ENCODE results near the gene GALNT3. TPM values are rescaled to one million over a fixed set of nuclear protein-coding genes. Genes with fewer than 3 reads are reported as not detected.

The GALNT3 gene
- total RNA-seq, 1 experiment from 2014 or later, result 18.5 TPM

DNA sequence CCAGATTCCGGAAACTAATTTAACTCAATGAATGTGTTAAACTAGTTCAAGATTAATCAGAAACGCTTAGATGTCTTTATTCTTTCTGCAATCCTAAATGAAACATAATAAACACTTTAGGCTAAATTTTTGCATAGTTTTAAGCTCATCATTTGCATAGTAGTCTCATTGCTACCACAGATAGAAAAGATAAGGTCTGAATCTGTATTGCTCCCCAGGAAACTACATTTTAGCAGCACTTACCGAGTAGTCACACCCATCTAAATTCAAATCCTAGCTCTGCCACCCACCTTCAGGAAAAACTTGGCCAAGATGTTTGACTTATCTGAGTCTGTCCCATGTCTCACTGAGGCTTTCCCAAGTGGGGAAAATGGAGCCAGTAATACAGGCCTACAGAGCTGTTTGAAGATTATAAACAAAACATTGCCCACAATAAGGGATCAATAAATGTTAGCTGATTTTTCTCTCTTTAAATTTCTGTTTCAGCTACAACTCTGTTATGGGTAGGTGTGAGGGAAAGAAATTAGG is 87.0 kb downstream of the GALNT3 start:
- peaks cover 3% of the 10 kb centered on the region; the same call in 1 of the 2 replicates for H3K4me1 ChIP-seq (ENCODE audit: insufficient read depth, low read length)
- H3K14ac ChIP-seq (ENCODE audit: insufficient read depth, low read length), result no peak overlapping the region
- H4K91ac ChIP-seq (ENCODE audit: insufficient read length, low read depth, low read length), result no peak overlapping the region
- peaks cover 0 to 13% of the 10 kb centered on the region in 2 experiments; a peak in 4 of 5 replicates for H3K9me3 Mint-ChIP-seq
- peaks cover 7 to 22% (median 13%) of the 10 kb centered on the region in 3 experiments for H3K36me3 Mint-ChIP-seq (ENCODE audit: insufficient read depth in 1 of 3, low read depth in 3 of 3)
- no peak overlapping the region for H2AFZ ChIP-seq (ENCODE audit: low read length)
- H3K79me2 ChIP-seq (ENCODE audit: insufficient read depth, low read length), result no peaks in the 10 kb centered on the region
- no peak overlapping the region for H2BK15ac ChIP-seq (ENCODE audit: low read depth, low read length)
- no peak overlapping the region for H2BK20ac ChIP-seq (ENCODE audit: low read depth, low read length, poor library complexity, severe bottlenecking)
- H4K20me1 ChIP-seq (ENCODE audit: control insufficient read depth, insufficient read depth, insufficient read length), result no peaks in the 10 kb centered on the region
- H3K27ac Mint-ChIP-seq, result peak overlapping the region; percentile 98
- TF ChIP-seq, protein P1, sequence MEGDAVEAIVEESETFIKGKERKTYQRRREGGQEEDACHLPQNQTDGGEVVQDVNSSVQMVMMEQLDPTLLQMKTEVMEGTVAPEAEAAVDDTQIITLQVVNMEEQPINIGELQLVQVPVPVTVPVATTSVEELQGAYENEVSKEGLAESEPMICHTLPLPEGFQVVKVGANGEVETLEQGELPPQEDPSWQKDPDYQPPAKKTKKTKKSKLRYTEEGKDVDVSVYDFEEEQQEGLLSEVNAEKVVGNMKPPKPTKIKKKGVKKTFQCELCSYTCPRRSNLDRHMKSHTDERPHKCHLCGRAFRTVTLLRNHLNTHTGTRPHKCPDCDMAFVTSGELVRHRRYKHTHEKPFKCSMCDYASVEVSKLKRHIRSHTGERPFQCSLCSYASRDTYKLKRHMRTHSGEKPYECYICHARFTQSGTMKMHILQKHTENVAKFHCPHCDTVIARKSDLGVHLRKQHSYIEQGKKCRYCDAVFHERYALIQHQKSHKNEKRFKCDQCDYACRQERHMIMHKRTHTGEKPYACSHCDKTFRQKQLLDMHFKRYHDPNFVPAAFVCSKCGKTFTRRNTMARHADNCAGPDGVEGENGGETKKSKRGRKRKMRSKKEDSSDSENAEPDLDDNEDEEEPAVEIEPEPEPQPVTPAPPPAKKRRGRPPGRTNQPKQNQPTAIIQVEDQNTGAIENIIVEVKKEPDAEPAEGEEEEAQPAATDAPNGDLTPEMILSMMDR (conservative IDR thresholded peaks at IDR 0.05), result no peak
- no peak overlapping the region for H3T11ph ChIP-seq (ENCODE audit: low read length)
- peak overlapping the region; percentile 31 for H3K9ac ChIP-seq (ENCODE audit: extremely low read depth, insufficient read length, low read length)
- no peaks in the 10 kb centered on the region for H3K79me1 ChIP-seq (ENCODE audit: insufficient read depth, low read depth, low read length, poor library complexity, severe bottlenecking)
- peak overlapping the region; percentile 70 for H2BK5ac ChIP-seq (ENCODE audit: insufficient read length, low read length)
- peak overlapping the region; percentile 87 for H2BK12ac ChIP-seq (ENCODE audit: insufficient read length, low read depth, low read length)
- no peak overlapping the region for H3K4ac ChIP-seq (ENCODE audit: low read depth, low read length)
- peaks cover 24 to 38% of the 10 kb centered on the region in 2 experiments for H3K4me1 Mint-ChIP-seq
- DNase-seq, result no peak
- WGBS (ENCODE audit: extremely low coverage, insufficient read length, low lambda C conversion rate), result no CpG with 5 or more reads among the region's 3 CpGs
- H3K4me3 Mint-ChIP-seq, result peak overlapping the region in 1 of 2 experiments; percentile 26; a peak in 1 of 5 replicates
- peak overlapping the region; percentile 83 for H2AK5ac ChIP-seq (ENCODE audit: insufficient read length, low read length)
- H3K9me3 ChIP-seq (ENCODE audit: control insufficient read depth, low read depth, low read length), result no peaks in the 10 kb centered on the region
- H3K23me2 ChIP-seq (ENCODE audit: insufficient read length, low read depth, low read length, poor library complexity, severe bottlenecking), result no peaks in the 10 kb centered on the region
- H4K8ac ChIP-seq (replicated peaks; ENCODE audit: insufficient read length, low read depth, low read length), result no peak overlapping the region
- H4K5ac ChIP-seq (ENCODE audit: insufficient read length, low read depth, low read length), result no peak overlapping the region
- H3K27ac ChIP-seq (ENCODE audit: insufficient read length, low read depth, low read length), result peak overlapping the region; percentile 98
- no peaks in the 10 kb centered on the region for H3K27me3 ChIP-seq (ENCODE audit: insufficient read depth, low read length)
- H3K27me3 Mint-ChIP-seq (ENCODE audit: low read depth), result no peaks in the 10 kb centered on the region
- H3K56ac ChIP-seq (ENCODE audit: insufficient read length, low read depth, low read length), result peak overlapping the region; percentile 90
- no peak overlapping the region for H3K23ac ChIP-seq (ENCODE audit: insufficient read length, low read depth, low read length)
- no peak overlapping the region for H3K4me2 ChIP-seq (ENCODE audit: insufficient read depth, insufficient read length, low read length)
- peak overlapping the region; percentile 19 for H2BK120ac ChIP-seq (ENCODE audit: low read depth, low read length, poor library complexity, severe bottlenecking)
- H3K18ac ChIP-seq (ENCODE audit: insufficient read length, low read depth, low read length), result peak overlapping the region; percentile 42

Data from H9 (cell line).